ENCODE data around the gene KANK3. TPM values are rescaled to one million over a fixed set of nuclear protein-coding genes. Genes with fewer than 3 reads are reported as not detected.
A peak's percentile ranks its signal among the peaks of the same experiment; 100 is the strongest.

The KANK3 gene
- polyA plus RNA-seq, 1 donor (not counting 4 experiments of a cell fraction or from before 2014, with no cell fraction given) = 0.16 TPM

DNA sequence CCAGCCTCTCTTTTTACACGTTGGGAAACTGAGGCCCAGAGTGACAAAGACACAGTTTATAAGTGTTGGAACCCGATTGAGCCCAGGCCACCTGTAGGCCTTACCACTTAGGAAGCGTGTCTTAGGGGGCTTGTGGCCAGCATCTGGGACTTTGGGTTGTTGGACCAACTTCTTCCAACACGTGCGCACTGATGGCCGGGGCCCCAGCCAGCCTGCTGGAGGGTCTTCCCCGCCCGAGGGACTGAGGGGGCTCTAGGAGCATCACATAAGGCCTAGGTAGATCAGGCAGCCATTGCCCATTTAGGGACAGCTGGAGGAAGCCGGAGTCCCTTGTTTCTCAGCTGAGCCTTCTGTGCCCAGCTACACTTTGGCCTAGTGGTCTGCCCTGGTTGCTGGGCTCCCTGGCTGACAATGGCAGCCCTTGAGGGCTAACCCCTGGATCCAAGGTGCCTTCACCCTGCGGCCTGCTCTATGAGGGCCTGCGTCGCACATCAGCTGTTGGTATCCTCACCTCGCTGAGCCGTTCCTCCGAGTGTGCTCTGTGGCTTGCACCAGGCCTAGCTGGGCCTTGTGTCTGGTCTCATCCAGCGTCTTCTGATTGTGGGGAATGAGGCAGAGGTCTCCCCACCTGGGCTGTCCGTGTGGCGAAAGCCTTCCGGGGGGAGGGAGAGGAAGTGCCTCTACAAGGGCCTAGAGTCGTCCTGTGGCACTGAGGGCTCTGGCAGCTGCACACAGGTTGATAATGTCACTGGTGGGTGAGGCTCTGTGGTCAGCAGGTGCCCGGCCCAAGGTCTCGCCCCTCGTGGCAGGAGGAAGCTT is 48.3 kb upstream of the KANK3 start:
- Histone ChIP-seq H3K79me2 (ENCODE audit: control insufficient read depth, insufficient read depth, low read length) (peaks cover 42% of the 10 kb centered on the region), H3K4me1 (ENCODE audit: control insufficient read depth, extremely low read depth, insufficient read depth, low read length) (peaks cover 24% of the 10 kb centered on the region), H3K27ac (ENCODE audit: control insufficient read depth, insufficient read depth, low read length) (no peak overlapping the region), H4K20me1 (ENCODE audit: control insufficient read depth, extremely low read depth, insufficient read depth, low read length) (peaks cover 4% of the 10 kb centered on the region), H3K4me3 (ENCODE audit: control insufficient read depth in 2 of 3, extremely low read depth in 1 of 3, insufficient read depth in 2 of 3, low read depth in 1 of 3, low read length in 3 of 3) (peak overlapping the region; percentile 4 to 57 (median 42)), H3K9me1 (ENCODE audit: control insufficient read depth, extremely low read depth, insufficient read depth, low read length) (peaks cover 6% of the 10 kb centered on the region), H2AFZ (ENCODE audit: control insufficient read depth, low read length) (no peak overlapping the region), H3K27me3 (ENCODE audit: control insufficient read depth, extremely low read depth, insufficient read depth, low read length) (no peaks in the 10 kb centered on the region), H3K4me2 (ENCODE audit: control insufficient read depth, extremely low read depth, insufficient read depth, low read depth, low read length) (peak overlapping the region; percentile 59), H3K36me3 (ENCODE audit: control insufficient read depth in 2 of 2, extremely low read depth in 1 of 2, insufficient read depth in 2 of 2, low read length in 2 of 2) (no peaks in the 10 kb centered on the region), H3K9ac (ENCODE audit: control insufficient read depth, extremely low read depth, insufficient read depth, low read length) (no peak overlapping the region), H3K9me3 (ENCODE audit: control insufficient read depth, low read depth, low read length) (no peaks in the 10 kb centered on the region)
- TF ChIP-seq CTCF (optimal IDR thresholded peaks at IDR 0.05 in 1 of 3, IDR thresholded peaks at IDR 0.05 in 1 of 3, conservative IDR thresholded peaks at IDR 0.05 in 1 of 3; ENCODE audit: extremely low read depth in 1 of 3, insufficient read depth in 2 of 3, low read length in 3 of 3) (no peak), EZH2 (IDR thresholded peaks at IDR 0.05; ENCODE audit: low read length) (no peak)
- DNase-seq (ENCODE audit: low read depth, low spot score) = no peak
- no peak for FAIRE-seq
- dilution Hi-C loops (cut with MboI; ENCODE audit: extremely low pct_ligation_motif_present, low sequenced_read_pairs) = no loop called here

- Histone ChIP-seq H3K9me1 (ENCODE audit: control insufficient read depth, extremely low read depth, insufficient read depth, low read length) (peaks cover 6% of the 10 kb centered on the region), H3K79me2 (ENCODE audit: control insufficient read depth, insufficient read depth, low read length) (peaks cover 34% of the 10 kb centered on the region), H3K9ac (ENCODE audit: control insufficient read depth, extremely low read depth, insufficient read depth, low read length) (peak overlapping the region; percentile 97), H3K9me3 (ENCODE audit: control insufficient read depth, low read depth, low read length) (no peaks in the 10 kb centered on the region), H3K27me3 (ENCODE audit: control insufficient read depth, extremely low read depth, insufficient read depth, low read length) (no peaks in the 10 kb centered on the region), H3K4me2 (ENCODE audit: control insufficient read depth, extremely low read depth, insufficient read depth, low read depth, low read length) (peak overlapping the region; percentile 60), H2AFZ (ENCODE audit: control insufficient read depth, low read length) (no peak overlapping the region), H3K4me1 (ENCODE audit: control insufficient read depth, extremely low read depth, insufficient read depth, low read length) (peaks cover 24% of the 10 kb centered on the region), H4K20me1 (ENCODE audit: control insufficient read depth, extremely low read depth, insufficient read depth, low read length) (no peaks in the 10 kb centered on the region), H3K4me3 (ENCODE audit: control insufficient read depth in 2 of 3, extremely low read depth in 1 of 3, insufficient read depth in 2 of 3, low read depth in 1 of 3, low read length in 3 of 3) (peak overlapping the region; percentile 57 to 86 (median 69)), H3K27ac (ENCODE audit: control insufficient read depth, insufficient read depth, low read length) (peak overlapping the region; percentile 96), H3K36me3 (ENCODE audit: control insufficient read depth in 2 of 2, extremely low read depth in 1 of 2, insufficient read depth in 2 of 2, low read length in 2 of 2) (no peaks in the 10 kb centered on the region)
- no peak for TF ChIP-seq EZH2 (IDR thresholded peaks at IDR 0.05; ENCODE audit: low read length)
- TF ChIP-seq CTCF (optimal IDR thresholded peaks at IDR 0.05 in 1 of 3, IDR thresholded peaks at IDR 0.05 in 1 of 3, conservative IDR thresholded peaks at IDR 0.05 in 1 of 3; ENCODE audit: extremely low read depth in 1 of 3, insufficient read depth in 2 of 3, low read length in 3 of 3) = no peak
- no peak for FAIRE-seq
- peak; percentile 75 for DNase-seq (ENCODE audit: low read depth, low spot score)
- dilution Hi-C loops (cut with MboI; ENCODE audit: extremely low pct_ligation_motif_present, low sequenced_read_pairs) = no loop called here
Measured at GRCh38 chr19:8390617-8390981, 47.5 kb upstream of the KANK3 start.

Measured in keratinocyte (primary cell).